ENCODE data around the gene KISS1R.
"Not testable (repeated sequence)": the region's sequence is repeated elsewhere in the genome, so short reads cannot be mapped to it uniquely, and the experiment has no call there.

KISS1R gene

GRCh38 chr19:917323-918151, at the start of gene KISS1R:
Gene KISS1R (plus strand): TSS chr19:917333. CDS start chr19:917503, 170 bp downstream.
- no peak for DNase-seq (ENCODE audit: low read depth in 2 of 2)

GRCh38 chr19:867855-868457, 49.2 kb upstream of the KISS1R start:
- no peak for DNase-seq (ENCODE audit: low read depth in 2 of 2)

GRCh38 chr19:868458-869244, 48.5 kb upstream of the KISS1R start:
- no peak for DNase-seq (ENCODE audit: low read depth in 2 of 2)

GRCh38 chr19:869245-870177, 47.6 kb upstream of the KISS1R start:
- no peak for DNase-seq (ENCODE audit: low read depth in 2 of 2)

- no peak for DNase-seq (ENCODE audit: low read depth in 2 of 2)
Observed at GRCh38 chr19:870314-870713, 46.8 kb upstream of the KISS1R start.

GRCh38 chr19:870963-871401, 46.2 kb upstream of the KISS1R start:
- DNase-seq (ENCODE audit: low read depth in 2 of 2), result no peak

- DNase-seq (ENCODE audit: low read depth in 2 of 2), result no peak
Observed at GRCh38 chr19:871446-872265, 45.5 kb upstream of the KISS1R start.

GRCh38 chr19:872266-872951, 44.7 kb upstream of the KISS1R start:
- DNase-seq (ENCODE audit: low read depth in 2 of 2), result peak; percentile 72 to 83

- DNase-seq (ENCODE audit: low read depth in 2 of 2), result peak; percentile 61 to 63
Observed at GRCh38 chr19:873084-873483, 44.0 kb upstream of the KISS1R start.

- no peak for DNase-seq (ENCODE audit: low read depth in 2 of 2)
Observed at GRCh38 chr19:873561-874041, 43.5 kb upstream of the KISS1R start.

GRCh38 chr19:875265-875879, 41.8 kb upstream of the KISS1R start:
- no peak for DNase-seq (ENCODE audit: low read depth in 2 of 2)

GRCh38 chr19:876089-876488, 41.0 kb upstream of the KISS1R start:
- DNase-seq (ENCODE audit: low read depth in 2 of 2), result no peak

- no peak for DNase-seq (ENCODE audit: low read depth in 2 of 2)
Observed at GRCh38 chr19:876780-877314, 40.3 kb upstream of the KISS1R start.

GRCh38 chr19:877992-878660, 39.0 kb upstream of the KISS1R start:
- not testable (repeated sequence) for DNase-seq (ENCODE audit: low read depth in 2 of 2)

- not testable (repeated sequence) for DNase-seq (ENCODE audit: low read depth in 2 of 2)
Observed at GRCh38 chr19:878751-879561, 38.2 kb upstream of the KISS1R start.

- DNase-seq (ENCODE audit: low read depth in 2 of 2), result no peak
Observed at GRCh38 chr19:879711-880438, 37.3 kb upstream of the KISS1R start.
